Measurements from ENCODE around the gene EVC2. TPM values are rescaled to one million over a fixed set of nuclear protein-coding genes. Genes with fewer than 3 reads are reported as not detected.

The EVC2 gene
- polyA plus RNA-seq, 1 donor (not counting 4 experiments of a cell fraction or from before 2014, with no cell fraction given): 1.7 TPM

DNA sequence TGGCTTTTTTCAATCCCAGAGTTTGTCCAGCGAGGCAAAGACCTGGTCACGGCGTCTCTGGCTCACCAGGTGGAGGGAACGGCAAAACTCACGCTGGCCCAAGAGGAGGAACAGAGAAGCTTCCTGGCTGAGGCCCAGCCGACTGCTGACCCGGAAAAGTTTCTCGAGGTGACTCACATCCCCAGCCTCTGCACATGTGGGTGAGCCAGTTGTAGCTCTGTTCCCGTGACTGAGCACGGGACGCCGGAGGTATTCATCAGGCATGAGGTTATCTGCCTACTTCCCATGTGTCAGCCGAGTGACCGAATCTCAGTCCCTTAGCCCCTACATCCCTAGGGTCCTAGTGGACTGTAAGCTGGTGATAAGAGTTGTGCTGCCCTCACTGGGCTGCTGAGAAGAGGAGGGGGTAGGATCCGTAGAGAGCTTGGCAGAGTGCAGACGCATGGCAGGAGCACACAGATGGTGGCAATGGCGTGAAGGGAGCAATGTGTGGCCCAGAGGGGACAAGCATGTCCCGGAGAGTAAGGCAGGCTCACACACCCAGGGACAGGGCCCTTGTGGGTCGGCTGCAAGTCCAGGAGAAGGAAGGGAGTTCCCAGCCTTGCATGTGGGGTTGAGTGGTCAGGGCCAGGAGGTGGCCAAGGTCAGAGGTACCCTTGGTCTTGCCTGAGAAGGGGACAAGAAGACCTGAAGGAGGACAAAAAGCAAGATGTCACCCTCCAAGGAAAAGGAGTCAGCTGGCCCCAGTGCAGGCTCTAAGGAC is 45.6 kb upstream of the EVC2 start:
- no peaks in the 10 kb centered on the region for H3K9me1 ChIP-seq (ENCODE audit: control insufficient read depth, extremely low read depth, insufficient read depth, low read length)
- peak overlapping the region; percentile 63 for H3K27ac ChIP-seq (ENCODE audit: control insufficient read depth, insufficient read depth, low read length)
- DNase-seq (ENCODE audit: low read depth, low spot score): no peak
- FAIRE-seq: peak; percentile 70
- no peaks in the 10 kb centered on the region for H3K79me2 ChIP-seq (ENCODE audit: control insufficient read depth, insufficient read depth, low read length)
- H3K4me2 ChIP-seq (ENCODE audit: control insufficient read depth, extremely low read depth, insufficient read depth, low read depth, low read length): no peak overlapping the region
- H3K36me3 ChIP-seq (ENCODE audit: control insufficient read depth in 2 of 2, extremely low read depth in 1 of 2, insufficient read depth in 2 of 2, low read length in 2 of 2): peaks cover 37 to 67% of the 10 kb centered on the region in 2 experiments
- peaks cover 30% of the 10 kb centered on the region for H3K4me1 ChIP-seq (ENCODE audit: control insufficient read depth, extremely low read depth, insufficient read depth, low read length)
- dilution Hi-C loops (cut with MboI; ENCODE audit: extremely low pct_ligation_motif_present, low sequenced_read_pairs): no loop called here
- no peak overlapping the region for H3K4me3 ChIP-seq (ENCODE audit: control insufficient read depth in 2 of 3, extremely low read depth in 1 of 3, insufficient read depth in 2 of 3, low read depth in 1 of 3, low read length in 3 of 3)
- no peaks in the 10 kb centered on the region for H4K20me1 ChIP-seq (ENCODE audit: control insufficient read depth, extremely low read depth, insufficient read depth, low read length)
- no peaks in the 10 kb centered on the region for H3K27me3 ChIP-seq (ENCODE audit: control insufficient read depth, extremely low read depth, insufficient read depth, low read length)
- no peak overlapping the region for H2AFZ ChIP-seq (ENCODE audit: control insufficient read depth, low read length)
- H3K9ac ChIP-seq (ENCODE audit: control insufficient read depth, extremely low read depth, insufficient read depth, low read length): peak overlapping the region; percentile 36
- H3K9me3 ChIP-seq (ENCODE audit: control insufficient read depth, low read depth, low read length): peaks cover 6% of the 10 kb centered on the region
- TF ChIP-seq EZH2 (IDR thresholded peaks at IDR 0.05; ENCODE audit: low read length): no peak
- TF ChIP-seq, protein P1, sequence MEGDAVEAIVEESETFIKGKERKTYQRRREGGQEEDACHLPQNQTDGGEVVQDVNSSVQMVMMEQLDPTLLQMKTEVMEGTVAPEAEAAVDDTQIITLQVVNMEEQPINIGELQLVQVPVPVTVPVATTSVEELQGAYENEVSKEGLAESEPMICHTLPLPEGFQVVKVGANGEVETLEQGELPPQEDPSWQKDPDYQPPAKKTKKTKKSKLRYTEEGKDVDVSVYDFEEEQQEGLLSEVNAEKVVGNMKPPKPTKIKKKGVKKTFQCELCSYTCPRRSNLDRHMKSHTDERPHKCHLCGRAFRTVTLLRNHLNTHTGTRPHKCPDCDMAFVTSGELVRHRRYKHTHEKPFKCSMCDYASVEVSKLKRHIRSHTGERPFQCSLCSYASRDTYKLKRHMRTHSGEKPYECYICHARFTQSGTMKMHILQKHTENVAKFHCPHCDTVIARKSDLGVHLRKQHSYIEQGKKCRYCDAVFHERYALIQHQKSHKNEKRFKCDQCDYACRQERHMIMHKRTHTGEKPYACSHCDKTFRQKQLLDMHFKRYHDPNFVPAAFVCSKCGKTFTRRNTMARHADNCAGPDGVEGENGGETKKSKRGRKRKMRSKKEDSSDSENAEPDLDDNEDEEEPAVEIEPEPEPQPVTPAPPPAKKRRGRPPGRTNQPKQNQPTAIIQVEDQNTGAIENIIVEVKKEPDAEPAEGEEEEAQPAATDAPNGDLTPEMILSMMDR (optimal IDR thresholded peaks at IDR 0.05 in 1 of 3, IDR thresholded peaks at IDR 0.05 in 1 of 3, conservative IDR thresholded peaks at IDR 0.05 in 1 of 3; ENCODE audit: extremely low read depth in 1 of 3, insufficient read depth in 2 of 3, low read length in 3 of 3): no peak

DNA sequence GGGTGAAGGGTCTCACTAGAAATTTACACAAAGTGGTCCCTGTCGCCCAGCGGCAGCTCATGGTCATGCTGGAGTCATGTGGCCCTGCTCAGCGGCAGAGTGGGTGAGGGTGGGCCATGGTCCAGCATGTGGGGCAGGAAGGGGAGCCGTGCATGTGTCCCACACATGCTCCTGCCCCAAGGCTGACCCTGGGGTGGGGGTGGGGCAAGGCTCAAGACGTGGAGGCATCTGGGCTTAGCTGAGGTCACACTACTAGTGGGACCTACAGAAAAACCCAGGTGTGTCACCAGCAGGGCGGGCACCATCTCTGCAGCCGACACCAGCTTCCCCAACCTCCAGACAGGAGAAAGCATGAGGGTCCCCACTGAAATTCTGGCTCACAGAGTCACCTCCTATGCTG is 45.0 kb upstream of the EVC2 start:
- Histone ChIP-seq H3K9me1 (ENCODE audit: control insufficient read depth, extremely low read depth, insufficient read depth, low read length) (no peaks in the 10 kb centered on the region), H3K79me2 (ENCODE audit: control insufficient read depth, insufficient read depth, low read length) (no peaks in the 10 kb centered on the region), H3K9me3 (ENCODE audit: control insufficient read depth, low read depth, low read length) (peaks cover 6% of the 10 kb centered on the region), H3K27ac (ENCODE audit: control insufficient read depth, insufficient read depth, low read length) (peak overlapping the region; percentile 63), H3K4me1 (ENCODE audit: control insufficient read depth, extremely low read depth, insufficient read depth, low read length) (peaks cover 26% of the 10 kb centered on the region), H4K20me1 (ENCODE audit: control insufficient read depth, extremely low read depth, insufficient read depth, low read length) (no peaks in the 10 kb centered on the region), H2AFZ (ENCODE audit: control insufficient read depth, low read length) (no peak overlapping the region), H3K27me3 (ENCODE audit: control insufficient read depth, extremely low read depth, insufficient read depth, low read length) (no peaks in the 10 kb centered on the region), H3K4me2 (ENCODE audit: control insufficient read depth, extremely low read depth, insufficient read depth, low read depth, low read length) (no peak overlapping the region), H3K9ac (ENCODE audit: control insufficient read depth, extremely low read depth, insufficient read depth, low read length) (peak overlapping the region; percentile 22), H3K4me3 (ENCODE audit: control insufficient read depth in 2 of 3, extremely low read depth in 1 of 3, insufficient read depth in 2 of 3, low read depth in 1 of 3, low read length in 3 of 3) (no peak overlapping the region), H3K36me3 (ENCODE audit: control insufficient read depth in 2 of 2, extremely low read depth in 1 of 2, insufficient read depth in 2 of 2, low read length in 2 of 2) (peaks cover 37 to 67% of the 10 kb centered on the region in 2 experiments)
- TF ChIP-seq EZH2 (IDR thresholded peaks at IDR 0.05; ENCODE audit: low read length): no peak
- TF ChIP-seq, protein P1 (optimal IDR thresholded peaks at IDR 0.05 in 1 of 3, IDR thresholded peaks at IDR 0.05 in 1 of 3, conservative IDR thresholded peaks at IDR 0.05 in 1 of 3; ENCODE audit: extremely low read depth in 1 of 3, insufficient read depth in 2 of 3, low read length in 3 of 3): no peak
- dilution Hi-C loops (cut with MboI; ENCODE audit: extremely low pct_ligation_motif_present, low sequenced_read_pairs): no loop called here
- DNase-seq (ENCODE audit: low read depth, low spot score): no peak
- no peak for FAIRE-seq
